GM12891 (cell line): ENCODE results near the gene NCBP1.

ENCODE experiments used
- PAX5 ChIP-seq: IDR thresholded peaks from 2 replicates; pipeline ENCODE4 v1.6.1; 2011; ENCODE audit warnings: low read length, moderate library complexity, mild to moderate bottlenecking; ENCODE audit not compliant: insufficient read depth, severe bottlenecking
- POLR2A ChIP-seq: IDR thresholded peaks from 2 replicates; pipeline ENCODE4 v1.6.1; 2011; ENCODE audit warnings: low read depth, low read length, control low read depth
- POLR2AphosphoS5 ChIP-seq: IDR thresholded peaks from 2 replicates; pipeline ENCODE4 v1.6.1; 2011; ENCODE audit warnings: low read depth, low read length, control low read depth
- POU2F2 ChIP-seq: IDR thresholded peaks from 2 replicates; pipeline ENCODE4 v1.6.1; 2011; ENCODE audit warnings: low read depth, mild to moderate bottlenecking, control low read depth, low read length, moderate library complexity
- SPI1 ChIP-seq: IDR thresholded peaks from 2 replicates; pipeline ENCODE4 v1.6.1; 2011; ENCODE audit warnings: low read depth, low read length, control low read depth
- TAF1 ChIP-seq: IDR thresholded peaks from 2 replicates; pipeline ENCODE4 v1.6.1; 2011; ENCODE audit warnings: low read depth, low read length, control low read depth

DNA sequence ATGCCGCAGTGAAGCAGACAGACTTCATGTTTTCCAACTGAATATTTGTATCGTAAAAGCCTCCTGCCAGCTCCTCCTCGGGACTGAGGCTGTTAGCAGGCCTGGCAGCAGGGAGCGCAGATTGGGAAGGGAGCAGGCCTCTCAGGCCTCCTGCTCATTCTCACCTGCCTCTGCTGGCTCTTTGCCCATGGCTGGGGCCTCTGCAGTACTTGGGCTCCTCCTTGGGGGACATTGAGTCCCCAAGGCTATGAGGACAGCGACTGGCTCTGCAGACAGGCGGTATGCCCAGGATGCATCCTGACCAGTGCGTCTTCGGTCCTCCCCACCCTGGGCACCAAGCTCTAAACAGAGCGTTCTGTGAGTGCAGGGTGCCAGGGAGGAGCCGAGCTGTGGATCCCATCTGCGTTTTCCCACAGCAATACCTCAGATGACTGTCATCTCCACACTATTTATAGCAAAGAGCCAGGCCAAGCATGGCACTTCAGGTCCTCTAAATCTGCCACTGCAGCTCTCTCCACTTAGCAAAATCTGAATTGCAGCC lies 39.2 kb upstream of the NCBP1 start:
- TF ChIP-seq POLR2AphosphoS5 (no peak), TAF1 (no peak), POLR2A (no peak), PAX5 (no peak), SPI1 (no peak), POU2F2 (no peak)
